ENCODE data around the gene CCDC97.

Gene CCDC97

DNA sequence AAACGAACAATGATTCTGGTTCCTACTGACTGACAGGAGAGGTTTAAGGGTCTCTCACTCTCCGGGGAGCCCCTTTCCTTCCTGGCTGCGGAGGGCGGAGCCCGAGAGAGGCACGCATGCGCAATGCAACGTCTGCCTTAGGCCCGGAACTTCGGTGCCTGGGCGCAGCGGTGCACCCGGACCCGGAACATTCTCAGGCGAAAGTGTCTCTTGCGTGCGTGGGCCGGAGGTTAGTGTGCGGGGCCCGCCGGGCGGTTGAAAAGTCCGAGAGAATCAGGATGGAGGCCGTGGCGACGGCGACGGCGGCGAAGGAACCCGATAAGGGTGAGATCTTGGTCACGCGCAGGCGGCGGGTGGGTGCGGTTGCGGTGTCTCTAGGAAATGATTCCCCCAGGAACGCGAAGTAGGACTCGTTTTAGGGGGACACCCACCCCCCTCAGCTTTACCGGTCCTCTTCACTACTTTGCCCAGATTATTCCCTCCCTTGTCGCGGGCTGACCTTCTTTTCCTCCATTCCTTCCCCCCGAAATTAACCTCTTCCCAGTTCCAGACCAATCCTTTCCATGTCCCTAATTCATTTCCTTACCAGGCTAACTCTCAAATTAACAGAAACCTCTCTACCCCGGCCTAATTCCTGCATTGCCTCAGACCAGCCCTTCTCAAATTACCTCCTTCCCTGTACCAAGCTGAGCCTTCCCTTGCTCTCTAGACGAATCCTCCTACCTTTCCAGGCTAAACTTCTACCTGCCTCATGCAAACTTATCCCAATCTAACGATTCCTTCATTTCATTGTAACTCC lies at the start of gene CCDC97:
Gene CCDC97 (plus strand): TSS at position 140 of the 799 bp plus-strand sequence. CDS start 139 bp downstream, at position 279.
- TF ChIP-seq CTCF (IDR thresholded peaks at IDR 0.05; ENCODE audit: low read length, missing control alignments): no peak
- peak; percentile 90 for DNase-seq (ENCODE audit: low read depth)
- peak within 1 kb of the TSS; percentile 96 for H3K4me3 ChIP-seq (replicated peaks; ENCODE audit: low read depth, low read length)

DNA sequence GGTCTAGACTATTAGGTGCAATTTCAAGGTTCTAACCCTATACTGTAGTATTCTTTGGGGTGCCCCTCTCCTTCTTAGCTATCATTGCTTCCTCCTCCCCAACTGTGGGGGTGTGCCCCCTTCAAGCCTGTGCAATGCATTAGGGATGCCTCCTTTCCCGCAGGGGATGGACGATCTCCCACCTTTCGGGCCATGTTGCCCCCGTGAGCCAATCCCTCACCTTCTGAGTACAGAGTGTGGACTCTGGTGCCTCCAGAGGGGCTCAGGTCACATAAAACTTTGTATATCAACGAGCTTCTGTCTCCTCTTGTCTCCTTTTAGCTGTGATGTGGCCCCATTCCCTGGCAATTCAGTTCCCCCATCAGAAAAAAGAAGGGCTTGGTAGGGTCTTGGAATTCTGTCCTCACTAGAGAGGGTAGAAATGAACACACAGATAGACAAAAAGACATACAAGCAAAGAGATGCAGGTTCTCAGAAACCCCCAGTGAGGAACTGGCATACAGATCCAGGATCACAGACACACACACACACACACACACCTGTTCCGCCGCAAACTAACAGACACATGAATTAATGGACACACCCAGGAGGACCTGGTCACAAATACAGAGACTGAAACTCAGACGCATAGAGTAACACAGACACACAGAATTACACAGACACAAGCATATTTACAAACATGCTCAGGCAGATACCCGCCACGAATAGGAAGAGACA lies 48.3 kb upstream of the CCDC97 start:
- DNase-seq (ENCODE audit: low read depth): no peak
- no peak for TF ChIP-seq CTCF (IDR thresholded peaks at IDR 0.05; ENCODE audit: low read length, missing control alignments)
- H3K4me3 ChIP-seq (replicated peaks; ENCODE audit: low read depth, low read length): peak overlapping the region; percentile 89

GRCh38 chr19:41263042-41263849 lies 46.7 kb upstream of the CCDC97 start:
- peak; percentile 75 for DNase-seq (ENCODE audit: low read depth)
- H3K4me3 ChIP-seq (replicated peaks; ENCODE audit: low read depth, low read length): peak overlapping the region; percentile 89
- no peak for TF ChIP-seq CTCF (IDR thresholded peaks at IDR 0.05; ENCODE audit: low read length, missing control alignments)

DNA sequence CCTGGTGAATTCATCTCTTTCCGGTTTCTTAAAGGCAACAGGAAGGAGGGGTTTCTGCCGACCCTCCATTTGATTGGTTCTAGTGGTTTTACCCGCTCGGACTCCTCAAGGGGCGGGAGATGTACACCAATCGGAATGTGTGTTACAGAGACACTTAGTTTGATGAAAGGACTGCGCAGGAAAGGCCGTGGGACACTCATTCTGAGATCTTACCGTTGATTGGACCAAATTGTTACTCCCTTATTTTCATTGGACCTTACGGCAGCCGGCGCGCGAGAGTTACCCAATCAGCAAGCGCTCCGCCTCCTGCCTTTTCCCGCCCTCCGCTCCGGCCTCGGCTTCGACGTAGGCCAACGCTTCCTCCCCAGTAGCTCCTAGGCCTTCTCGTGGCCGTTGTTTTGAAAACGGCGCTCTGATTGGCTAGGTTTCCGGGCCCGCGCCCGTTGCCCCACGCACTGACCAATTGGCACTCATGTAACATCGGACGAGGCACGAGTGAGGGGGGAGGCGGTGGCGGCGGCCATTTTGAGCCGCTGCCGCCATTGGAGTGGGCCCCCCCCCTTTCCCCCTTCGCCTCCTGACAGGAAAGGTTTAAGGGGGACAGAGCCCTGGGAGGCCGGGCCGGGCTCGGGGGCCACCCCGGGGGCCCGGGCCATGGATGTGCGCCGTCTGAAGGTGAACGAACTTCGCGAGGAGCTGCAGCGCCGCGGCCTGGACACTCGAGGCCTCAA lies 46.0 kb upstream of the CCDC97 start, which contains the start of gene HNRNPUL1:
Gene HNRNPUL1 (plus strand): TSS at position 523 of the 731 bp plus-strand sequence. CDS start 132 bp downstream, at position 655.
- H3K4me3 ChIP-seq (replicated peaks; ENCODE audit: low read depth, low read length): peak within 1 kb of the TSS; percentile 89
- peak; percentile 100 for DNase-seq (ENCODE audit: low read depth)
- peak; percentile 4 for TF ChIP-seq CTCF (IDR thresholded peaks at IDR 0.05; ENCODE audit: low read length, missing control alignments)

- H3K4me3 ChIP-seq (replicated peaks; ENCODE audit: low read depth, low read length): peak overlapping the region; percentile 75
- peak; percentile 29 for DNase-seq (ENCODE audit: low read depth)
- TF ChIP-seq CTCF (IDR thresholded peaks at IDR 0.05; ENCODE audit: low read length, missing control alignments): no peak
Measured at GRCh38 chr19:41264581-41265394, 45.2 kb upstream of the CCDC97 start.

Measured in fibroblast of pulmonary artery (primary cell).